ENCODE data around the gene ZNF628.

The ZNF628 gene

DNA sequence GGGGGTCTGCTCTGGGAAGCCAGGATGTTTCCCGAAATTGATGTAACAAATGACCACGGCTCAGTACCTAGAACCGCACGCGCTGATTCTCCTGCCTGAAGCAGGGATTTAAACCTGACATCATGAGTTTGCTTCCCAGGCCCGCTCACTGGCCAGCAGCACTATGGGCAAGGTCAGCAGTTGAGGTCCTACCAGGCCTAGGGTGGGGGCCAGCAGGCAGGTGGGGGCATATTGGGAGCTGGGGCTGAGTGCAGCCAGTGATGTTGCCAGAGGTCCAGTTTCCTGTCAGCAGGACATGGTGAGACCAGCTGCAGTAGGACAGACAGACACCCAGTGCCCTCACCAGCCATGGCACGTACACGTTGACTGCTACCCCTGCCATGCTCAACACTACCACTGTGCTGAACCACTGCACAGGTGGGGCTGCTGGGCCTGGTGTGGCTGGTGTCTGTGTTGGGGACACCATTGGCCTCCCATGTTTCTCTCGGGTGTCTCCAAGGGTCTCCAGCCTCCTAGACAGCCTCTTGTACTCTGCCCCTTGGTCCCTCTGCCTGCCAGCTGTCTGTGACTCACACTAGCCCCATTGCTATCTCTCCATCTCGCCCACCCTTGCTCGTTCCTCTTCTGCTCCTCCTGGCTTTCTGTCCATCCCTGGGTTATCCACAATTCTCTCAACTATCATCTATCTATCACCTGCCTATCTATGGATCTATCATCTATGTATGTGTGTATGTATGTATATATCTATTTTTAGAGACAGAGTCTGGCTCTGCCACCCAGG is 10.8 kb upstream of the ZNF628 start:
- no peak for DNase-seq

DNA sequence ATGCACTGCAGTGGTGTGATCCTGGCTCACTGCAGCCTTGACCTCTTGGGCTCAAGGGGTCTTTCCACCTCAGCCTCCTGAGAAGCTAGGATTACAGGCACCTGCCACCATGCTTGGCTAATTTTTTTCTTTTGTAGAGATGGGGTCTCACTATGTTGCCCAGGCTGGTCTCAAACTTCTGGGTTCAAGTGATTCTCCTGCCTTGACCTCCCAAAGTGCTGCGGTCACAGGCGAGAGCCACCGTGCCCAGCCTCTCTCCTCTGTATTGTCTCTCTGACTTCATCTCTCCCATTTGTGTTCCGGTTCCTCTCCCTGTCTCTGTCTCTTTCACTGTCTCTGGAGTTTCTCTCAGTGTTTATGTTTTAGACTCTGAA is 10.2 kb upstream of the ZNF628 start:
- DNase-seq: no peak

DNA sequence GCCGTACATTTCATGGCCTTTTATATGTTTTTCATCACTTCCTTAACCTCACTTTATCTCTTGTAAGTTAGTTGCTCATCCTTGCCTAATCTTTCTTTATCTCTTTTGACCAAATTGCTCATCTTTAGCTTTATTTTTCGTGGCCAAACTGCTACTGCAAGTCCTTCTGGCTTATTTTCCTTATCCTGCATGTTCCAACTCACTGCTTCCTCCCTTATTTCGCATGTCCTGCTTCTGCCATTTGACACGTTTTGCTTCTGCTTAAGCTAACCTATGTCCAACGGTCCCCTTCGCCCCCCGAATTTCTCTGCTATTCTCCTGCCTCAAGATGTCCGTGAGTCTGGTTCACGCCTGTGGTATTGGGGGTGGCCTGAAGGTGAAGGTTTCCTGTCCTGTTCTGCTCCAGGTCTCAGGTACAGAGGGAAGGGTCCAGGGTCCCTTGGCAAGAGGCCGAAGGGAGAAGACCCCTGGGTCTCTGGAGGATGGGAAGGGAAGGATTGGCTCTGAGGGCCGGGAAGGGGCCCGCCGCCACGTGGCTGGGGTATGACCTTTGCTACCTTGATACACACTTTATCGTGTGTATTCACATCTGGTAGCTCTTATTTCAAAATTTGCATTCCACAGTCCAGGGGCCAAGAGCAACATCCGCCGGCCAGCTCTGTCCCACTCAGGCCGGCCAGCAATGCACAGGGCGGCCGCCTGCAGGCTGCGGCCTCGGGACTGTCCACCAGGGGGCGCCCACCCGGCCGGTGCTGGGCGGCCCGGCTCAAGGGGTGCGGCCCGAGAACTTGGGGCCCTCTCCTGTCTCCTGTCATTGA is 9.0 kb upstream of the ZNF628 start:
- DNase-seq: no peak

DNA sequence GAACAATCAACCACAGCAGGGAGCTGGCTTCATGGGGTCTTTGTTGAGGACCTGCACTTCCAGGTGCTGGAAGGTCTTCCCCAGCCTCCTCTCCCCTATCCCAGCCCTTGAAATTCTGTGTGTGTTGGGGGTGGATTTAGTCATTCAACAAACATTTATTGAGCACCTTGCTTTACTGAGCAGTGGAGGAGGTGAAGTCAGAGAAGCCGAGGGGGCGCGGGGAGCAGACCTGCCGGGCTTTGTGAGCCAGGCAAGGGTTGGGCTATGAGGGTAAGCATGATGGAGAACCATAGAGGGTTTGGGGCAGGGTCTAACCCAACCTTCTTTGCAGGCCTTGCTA is 8.4 kb upstream of the ZNF628 start:
- DNase-seq: no peak

DNA sequence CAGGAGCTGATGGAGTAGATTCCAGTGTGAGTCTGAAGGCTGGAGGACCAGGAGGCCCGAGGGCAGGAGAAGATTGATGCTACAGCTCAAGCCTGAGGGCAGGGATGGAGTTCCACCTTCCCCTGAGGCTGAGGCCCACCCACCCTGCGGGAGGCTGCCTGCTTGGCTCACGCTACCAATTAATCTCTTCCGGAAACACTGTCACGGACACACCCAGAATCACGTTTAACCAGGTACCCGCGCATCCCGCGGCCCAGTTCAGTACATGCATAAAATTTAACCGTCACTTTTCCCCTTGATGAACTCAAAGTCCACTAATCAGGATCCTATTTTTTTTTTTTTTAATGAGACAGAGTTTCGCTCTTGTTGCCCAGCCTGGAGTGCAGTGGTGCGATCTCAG is 5.2 kb upstream of the ZNF628 start:
- DNase-seq: no peak

DNA sequence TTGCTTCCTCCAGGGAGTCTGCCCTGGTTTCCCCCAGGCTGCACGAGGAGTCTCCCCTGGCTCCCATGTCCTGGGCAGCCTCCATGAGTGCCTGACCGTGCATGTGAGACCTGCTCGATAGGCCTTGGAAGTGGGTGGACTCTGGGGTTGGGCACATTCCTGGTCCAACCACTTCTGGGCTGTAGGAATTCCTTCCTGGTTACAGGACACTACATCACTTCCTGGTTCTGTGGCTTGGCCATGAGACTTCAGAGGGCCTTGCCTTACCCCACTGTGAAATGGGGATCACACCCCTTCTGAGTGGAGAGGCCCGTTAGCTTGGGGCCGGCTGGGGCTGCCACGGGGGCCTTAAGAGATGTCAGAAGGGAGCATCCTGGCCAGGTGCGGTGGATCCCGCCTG is 4.0 kb upstream of the ZNF628 start:
- DNase-seq: no peak

DNA sequence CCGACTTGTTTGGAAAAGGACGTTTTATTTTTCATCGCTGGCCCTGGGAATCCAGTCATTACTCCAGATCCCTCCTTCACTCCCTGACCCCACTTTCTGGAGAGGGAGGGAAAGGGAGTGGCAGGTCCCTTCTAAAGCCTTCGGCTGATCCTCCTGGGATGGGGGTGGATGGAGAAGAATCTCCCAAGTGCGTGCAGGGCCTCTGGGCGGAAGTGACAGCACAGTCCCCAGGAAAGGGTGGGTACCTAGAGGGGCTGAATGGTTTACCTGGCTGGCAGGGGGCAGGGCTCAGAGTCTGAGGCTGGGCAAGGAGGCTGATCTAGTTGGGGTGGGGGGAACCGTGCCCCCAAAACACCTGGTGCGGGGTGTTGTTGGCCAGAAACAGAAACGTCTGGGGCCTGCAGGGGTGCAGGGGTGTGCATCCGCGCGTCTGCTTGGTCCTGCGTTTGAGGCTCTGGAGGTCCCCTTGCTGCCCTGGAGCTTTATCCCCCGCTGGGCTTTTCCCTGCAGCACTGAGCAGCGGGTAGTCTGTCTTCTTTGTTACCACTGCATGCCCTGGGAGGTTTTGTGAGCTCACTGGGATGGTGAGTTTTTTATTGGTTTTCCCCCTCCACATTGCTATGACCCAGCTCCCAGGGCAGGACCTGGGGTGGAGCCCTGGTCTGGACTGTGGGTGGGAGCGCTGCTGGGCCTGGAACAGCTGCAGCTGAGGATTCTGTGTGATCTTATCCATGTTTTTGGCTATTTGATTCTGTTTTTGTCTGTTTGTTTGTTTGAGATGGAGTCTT is 3.0 kb upstream of the ZNF628 start:
- DNase-seq: no peak

DNA sequence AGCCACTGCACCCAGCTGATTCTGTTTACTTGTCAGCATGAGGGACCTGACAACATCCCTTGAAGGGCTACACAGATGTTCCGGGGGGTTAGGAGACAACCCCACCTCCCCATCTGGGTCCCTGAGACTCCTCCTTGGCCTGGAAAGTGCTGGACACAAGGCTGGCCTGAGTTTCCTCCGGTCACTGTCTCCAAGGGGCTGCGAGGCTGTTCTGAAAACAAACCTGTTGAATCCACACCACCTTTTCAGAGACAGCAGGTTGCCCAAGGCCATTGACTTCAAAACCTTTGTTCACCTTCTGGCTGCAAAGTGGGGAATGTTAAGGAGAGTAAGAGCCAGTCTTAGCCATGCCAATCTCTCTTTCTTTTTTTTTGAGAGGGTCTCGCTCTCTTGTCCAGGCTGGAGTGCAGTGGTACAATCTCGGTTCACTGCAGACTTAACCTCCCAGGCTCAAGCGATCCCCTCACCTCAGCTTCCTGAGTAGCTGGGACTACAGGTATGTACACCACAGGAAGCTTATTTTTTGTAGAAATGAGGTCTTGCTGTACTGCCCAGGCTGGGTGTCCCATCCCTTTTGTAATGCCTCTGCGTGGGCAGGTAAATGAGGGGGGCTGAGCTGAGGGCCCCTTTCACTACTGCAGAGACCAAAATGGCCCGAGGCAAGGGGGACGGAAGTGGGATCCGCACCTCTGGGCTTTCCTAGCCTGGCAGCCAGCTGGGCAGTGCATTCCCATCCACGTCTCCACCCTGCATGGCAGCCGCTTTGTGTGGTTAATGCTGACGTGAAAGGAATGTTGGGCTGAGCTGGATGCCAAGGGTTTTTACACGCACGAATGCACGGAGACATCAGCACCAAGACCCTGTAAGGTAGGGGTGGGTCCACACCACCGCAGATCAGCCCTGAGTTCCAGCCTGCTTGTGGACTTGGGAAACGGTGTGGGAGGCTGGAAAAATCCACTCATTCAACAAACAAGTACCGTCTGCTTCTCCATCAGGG is 1.9 kb upstream of the ZNF628 start:
- no peak for DNase-seq

DNA sequence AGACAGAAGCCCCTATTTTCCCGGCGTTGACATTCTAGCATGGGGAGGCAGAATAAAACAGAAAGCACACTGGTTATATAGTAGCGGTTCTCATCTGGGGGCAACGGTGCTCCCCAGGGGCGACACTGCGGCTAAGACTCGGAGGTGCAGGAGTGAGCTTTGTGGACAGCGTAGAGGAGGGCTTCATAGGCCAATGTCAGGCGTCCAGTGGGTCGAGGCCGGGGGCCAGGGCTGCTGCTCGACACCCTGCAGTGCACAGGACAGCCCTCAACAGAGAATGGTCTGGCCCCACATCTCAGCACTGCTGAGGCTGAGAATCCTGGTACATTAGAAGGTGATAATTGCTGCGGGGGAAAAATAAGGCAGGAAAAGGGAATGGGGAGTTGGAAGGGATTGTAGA is 1.5 kb downstream of the ZNF628 start:
- no peak for DNase-seq

DNA sequence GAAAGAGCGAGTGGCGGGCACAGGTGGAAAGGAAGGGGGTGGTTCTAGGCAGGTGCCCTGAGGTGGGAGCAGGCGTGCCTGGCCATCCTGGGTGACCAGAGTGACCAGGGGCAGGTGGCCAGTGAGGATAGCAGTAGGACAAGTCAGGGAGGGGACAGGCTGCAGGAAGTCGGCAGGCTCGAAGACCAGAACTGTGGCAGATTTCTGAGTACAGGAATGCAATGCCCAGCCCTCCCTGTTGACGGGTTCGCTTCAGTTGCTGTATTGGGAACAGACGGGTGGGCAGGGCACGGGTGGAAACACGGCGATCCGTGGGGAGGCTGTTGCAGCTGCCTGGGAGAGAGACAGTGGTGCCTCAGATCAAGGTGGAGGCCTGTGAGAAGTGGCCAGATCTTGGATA is 1.9 kb downstream of the ZNF628 start:
- no peak for DNase-seq

DNA sequence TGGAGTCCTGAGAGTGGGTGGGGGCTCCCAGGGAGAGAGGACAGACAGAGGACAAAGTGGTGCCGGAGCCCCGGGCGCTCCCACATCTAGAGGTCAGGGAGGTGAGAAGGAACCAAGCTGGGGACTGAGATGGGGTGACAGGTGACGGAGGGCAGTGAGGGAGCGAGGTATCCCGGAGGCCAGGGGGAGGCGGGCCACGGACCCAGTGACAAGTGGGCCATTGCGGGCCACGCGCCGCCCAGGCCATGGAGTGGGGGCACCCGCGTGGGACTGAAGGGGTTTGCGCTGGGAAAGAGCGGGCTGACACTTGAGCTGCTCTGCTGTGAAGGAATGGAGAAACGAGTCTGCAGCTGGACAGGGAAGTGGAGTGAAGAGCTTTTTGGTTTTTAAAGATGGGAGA is 2.6 kb downstream of the ZNF628 start:
- DNase-seq: no peak

DNA sequence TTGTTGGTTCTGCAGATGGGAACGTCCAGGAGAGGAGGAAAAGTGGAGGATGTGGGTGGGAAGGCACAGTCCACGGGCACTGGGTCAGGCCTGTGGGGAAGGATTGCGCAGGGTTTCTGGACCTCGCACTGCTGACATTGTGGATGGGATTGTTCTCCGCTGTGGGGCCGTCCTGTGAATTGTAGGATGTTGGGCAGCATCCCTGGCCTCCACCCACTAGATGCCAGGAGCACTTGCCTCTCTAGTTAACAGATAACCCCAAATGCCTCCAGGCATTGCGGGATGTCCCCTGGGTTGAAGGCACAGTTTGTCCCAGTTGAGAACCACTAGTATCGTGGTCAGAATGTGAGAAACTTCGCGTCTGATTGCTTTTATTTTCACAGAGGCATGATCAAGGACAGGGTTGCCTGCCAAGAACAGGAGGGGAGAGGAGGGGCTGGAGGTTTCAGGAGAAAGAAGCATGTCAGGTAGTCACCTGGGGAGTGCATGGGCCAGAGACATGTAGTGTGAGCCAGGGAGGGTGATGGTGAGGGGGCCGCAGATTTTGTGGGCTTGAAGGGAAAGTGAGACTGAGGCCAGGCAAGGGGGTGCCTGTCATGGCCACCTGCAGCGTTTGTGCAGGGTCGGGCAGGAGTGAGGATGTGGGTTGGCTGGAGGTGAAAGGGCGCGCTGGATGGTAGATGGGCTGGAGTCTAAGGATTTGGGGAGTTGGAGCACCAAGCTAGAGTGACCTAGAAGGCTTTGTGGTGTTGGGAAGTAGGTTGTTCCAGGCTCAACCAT is 3.2 kb downstream of the ZNF628 start:
- no peak for DNase-seq

DNA sequence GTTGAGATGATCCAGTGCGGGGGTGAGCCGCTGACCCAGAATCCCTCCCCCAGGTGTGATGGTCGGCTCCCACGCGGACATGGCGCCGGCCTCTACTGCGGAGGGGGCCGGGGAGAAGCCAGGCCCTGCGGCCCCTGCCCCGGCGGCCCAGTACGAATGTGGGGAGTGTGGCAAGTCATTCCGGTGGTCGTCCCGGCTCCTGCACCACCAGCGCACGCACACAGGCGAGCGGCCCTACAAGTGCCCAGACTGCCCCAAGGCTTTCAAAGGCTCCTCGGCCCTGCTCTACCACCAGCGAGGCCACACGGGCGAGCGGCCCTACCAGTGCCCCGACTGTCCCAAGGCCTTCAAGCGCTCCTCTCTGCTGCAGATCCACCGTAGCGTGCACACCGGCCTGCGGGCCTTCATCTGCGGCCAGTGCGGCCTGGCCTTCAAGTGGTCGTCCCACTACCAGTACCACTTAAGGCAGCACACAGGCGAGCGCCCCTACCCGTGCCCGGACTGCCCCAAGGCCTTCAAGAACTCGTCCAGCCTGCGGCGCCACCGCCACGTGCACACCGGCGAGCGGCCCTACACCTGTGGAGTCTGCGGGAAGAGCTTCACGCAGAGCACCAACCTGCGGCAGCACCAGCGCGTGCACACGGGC is 4.9 kb downstream of the ZNF628 start:
- no peak for DNase-seq

DNA sequence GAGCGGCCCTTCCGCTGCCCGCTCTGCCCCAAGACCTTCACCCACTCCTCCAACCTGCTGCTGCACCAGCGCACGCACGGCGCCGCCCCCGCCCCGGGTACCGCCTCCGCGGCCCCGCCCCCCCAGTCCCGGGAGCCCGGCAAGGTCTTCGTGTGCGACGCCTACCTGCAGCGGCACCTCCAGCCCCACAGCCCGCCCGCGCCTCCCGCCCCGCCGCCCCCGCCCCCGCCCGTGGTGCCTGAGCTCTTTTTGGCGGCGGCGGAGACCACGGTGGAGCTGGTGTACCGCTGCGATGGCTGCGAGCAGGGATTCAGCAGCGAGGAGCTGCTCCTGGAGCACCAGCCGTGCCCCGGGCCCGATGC is 5.4 kb downstream of the ZNF628 start:
- DNase-seq: no peak

DNA sequence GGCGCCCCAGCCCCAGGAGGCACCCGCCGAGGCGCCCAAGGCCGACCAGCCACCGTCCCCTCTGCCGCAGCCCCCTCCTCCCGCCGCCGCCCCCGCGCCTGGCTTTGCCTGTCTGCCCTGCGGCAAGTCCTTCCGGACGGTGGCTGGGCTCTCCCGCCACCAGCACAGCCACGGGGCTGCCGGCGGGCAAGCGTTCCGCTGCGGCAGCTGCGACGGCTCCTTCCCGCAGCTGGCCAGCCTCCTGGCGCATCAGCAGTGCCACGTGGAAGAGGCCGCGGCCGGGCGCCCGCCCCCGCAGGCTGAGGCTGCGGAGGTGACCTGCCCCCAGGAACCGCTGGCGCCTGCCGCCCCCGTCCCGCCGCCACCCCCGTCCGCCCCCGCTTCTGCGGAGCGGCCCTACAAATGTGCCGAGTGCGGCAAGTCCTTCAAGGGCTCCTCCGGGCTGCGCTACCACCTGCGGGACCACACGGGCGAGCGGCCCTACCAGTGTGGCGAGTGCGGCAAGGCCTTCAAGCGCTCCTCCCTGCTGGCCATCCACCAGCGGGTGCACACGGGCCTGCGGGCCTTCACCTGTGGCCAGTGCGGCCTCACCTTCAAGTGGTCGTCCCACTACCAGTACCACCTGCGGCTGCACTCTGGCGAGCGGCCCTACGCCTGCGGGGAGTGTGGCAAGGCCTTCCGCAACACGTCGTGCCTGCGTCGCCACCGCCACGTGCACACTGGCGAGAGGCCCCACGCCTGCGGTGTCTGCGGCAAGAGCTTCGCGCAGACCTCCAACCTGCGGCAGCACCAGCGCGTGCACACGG is 5.9 kb downstream of the ZNF628 start:
- DNase-seq: no peak

DNA sequence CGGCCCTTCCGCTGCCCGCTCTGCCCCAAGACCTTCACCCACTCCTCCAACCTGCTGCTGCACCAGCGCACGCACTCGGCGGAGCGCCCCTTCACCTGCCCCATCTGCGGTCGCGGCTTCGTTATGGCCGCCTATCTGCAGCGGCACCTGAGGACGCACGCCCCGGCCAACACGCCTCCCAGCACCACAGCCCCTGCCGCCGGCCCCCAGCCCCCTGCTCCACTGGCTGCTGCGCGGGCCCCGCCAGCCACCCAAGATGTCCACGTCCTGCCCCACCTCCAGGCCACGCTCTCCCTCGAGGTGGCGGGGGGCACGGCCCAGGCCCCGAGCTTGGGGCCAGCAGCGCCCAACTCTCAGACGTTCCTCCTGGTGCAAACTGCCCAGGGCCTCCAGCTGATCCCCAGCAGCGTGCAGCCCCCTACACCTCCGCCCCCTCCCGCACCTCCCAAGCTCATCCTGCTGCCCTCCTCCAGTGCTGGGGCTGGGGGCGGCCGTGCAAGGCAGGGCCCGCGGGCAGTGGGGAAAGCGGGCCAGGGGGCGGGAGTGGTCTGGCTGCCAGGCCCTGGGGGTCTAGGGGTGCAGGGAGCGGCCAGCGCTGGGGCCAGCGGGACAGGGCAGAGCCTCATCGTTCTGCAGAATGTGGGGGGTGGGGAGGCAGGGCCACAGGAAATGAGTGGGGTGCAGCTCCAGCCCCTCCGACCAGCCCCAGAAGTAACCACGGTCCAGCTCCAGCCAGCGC is 6.7 kb downstream of the ZNF628 start:
- no peak for DNase-seq

DNA sequence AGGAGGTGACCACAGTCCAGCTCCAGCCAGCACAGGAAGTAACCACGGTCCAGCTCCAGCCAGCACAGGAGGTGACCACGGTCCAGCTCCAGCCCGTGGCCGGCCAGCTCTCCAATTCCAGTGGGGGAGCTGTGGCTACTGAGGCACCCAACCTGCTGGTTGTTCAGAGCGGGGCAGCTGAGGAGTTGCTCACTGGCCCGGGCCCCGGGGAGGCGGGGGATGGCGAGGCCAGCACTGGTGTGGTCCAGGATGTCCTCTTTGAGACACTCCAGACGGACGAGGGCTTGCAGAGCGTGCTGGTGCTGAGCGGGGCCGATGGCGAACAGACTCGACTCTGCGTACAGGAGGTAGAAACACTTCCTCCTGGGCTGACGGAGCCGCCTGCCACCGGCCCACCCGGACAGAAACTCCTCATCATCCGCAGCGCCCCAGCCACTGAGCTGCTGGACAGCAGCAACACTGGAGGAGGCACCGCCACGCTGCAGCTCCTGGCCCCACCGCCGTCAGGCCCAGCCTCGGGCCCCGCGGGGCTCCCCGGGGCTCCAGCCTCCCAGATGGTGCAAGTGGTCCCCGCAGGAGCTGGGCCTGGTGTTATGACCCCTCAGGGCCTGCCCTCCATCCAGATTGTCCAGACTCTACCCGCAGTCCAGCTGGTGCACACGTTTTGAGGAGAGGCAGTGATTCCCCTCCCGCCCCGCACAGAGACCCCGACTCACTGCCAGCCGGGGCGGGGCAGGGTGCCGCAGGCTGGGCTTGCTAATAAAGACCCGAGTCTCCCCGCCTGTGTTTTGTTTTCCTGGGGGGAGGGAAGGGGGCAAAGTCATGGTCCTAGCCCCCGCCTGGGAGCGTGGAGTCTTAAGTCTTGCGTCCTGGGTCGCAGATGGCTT is 7.5 kb downstream of the ZNF628 start:
- DNase-seq: no peak

DNA sequence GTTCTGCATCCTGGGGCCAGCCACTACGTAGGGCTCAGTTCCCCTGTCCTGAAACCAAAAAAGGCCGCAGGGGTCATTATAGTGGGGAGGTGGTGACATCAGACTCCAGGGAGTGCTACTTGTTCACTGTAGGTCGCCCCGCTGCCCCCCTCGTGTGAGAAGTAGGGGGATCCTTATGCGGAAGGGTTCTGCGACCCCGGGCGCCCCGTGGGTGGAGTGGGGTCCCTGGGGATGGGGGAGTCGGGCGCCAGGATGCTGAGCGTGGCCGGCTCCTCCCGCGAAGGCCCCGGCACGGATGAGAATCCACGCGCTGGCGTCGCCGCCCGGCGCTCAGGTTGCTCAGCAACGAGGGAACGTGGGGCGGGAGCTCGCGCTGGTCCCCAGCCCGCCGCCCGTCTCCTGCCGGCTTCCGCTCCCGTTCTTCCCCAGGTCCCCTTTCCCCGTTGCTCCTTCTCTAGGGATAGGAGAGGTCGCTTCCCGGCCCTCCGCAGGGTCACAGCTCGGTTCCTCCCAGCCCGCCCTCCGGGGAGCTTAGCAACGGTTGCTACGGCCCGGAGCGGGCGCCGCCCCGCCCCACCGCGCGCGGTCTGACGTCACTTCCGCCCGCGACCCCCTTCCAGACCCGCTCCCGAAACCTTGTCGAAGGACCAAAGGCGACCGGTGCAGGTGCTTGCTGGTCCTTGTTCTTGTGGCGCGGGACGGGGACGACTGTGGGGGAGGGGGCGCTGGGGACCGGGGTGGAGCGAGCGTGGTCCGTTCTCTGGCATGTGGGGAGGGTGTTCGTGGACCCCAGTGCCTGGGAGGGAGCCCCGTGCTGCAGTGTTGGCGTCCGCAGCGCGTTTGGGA is 8.4 kb downstream of the ZNF628 start, which contains the start of gene NAT14:
Gene NAT14, plus strand, starts transcription at position 596 of the 846 bp plus-strand sequence. CDS start 521 bp downstream, outside the sequence.
- no peak for DNase-seq
